GM12891 (cell line): ENCODE results near the gene AATK.
"Not testable (repeated sequence)": the region's sequence is repeated elsewhere in the genome, so short reads cannot be mapped to it uniquely, and the experiment has no call there.

Experiments used
- DNase-seq: peaks from one replicate; pipeline ENCODE4 v3.0.0; 2011; ENCODE audit warnings: low spot score; ENCODE audit not compliant: insufficient read length
- FAIRE-seq: peaks from 2 replicates; lab custom pipeline; 2011; peaks lifted over from hg19 to GRCh38; lab: Jason Lieb, UNC
- PAX5 ChIP-seq: IDR thresholded peaks from 2 replicates; pipeline ENCODE4 v1.6.1; 2011; ENCODE audit warnings: low read length, moderate library complexity, mild to moderate bottlenecking; ENCODE audit not compliant: insufficient read depth, severe bottlenecking
- POLR2A ChIP-seq: IDR thresholded peaks from 2 replicates; pipeline ENCODE4 v1.6.1; 2011; ENCODE audit warnings: low read depth, low read length, control low read depth
- POLR2AphosphoS5 ChIP-seq: IDR thresholded peaks from 2 replicates; pipeline ENCODE4 v1.6.1; 2011; ENCODE audit warnings: low read depth, low read length, control low read depth
- POU2F2 ChIP-seq: IDR thresholded peaks from 2 replicates; pipeline ENCODE4 v1.6.1; 2011; ENCODE audit warnings: low read depth, mild to moderate bottlenecking, control low read depth, low read length, moderate library complexity
- SPI1 ChIP-seq: IDR thresholded peaks from 2 replicates; pipeline ENCODE4 v1.6.1; 2011; ENCODE audit warnings: low read depth, low read length, control low read depth
- TAF1 ChIP-seq: IDR thresholded peaks from 2 replicates; pipeline ENCODE4 v1.6.1; 2011; ENCODE audit warnings: low read depth, low read length, control low read depth

Gene AATK

GRCh38 chr17:81148571-81148970 is 17.4 kb downstream of the AATK start:
- no peak for DNase-seq
- TF ChIP-seq SPI1, result no peak
- no peak for TF ChIP-seq POU2F2
- TF ChIP-seq POLR2A, result no peak
- TF ChIP-seq TAF1, result no peak
- no peak for TF ChIP-seq POLR2AphosphoS5
- no peak for TF ChIP-seq PAX5
- no peak for FAIRE-seq

DNA sequence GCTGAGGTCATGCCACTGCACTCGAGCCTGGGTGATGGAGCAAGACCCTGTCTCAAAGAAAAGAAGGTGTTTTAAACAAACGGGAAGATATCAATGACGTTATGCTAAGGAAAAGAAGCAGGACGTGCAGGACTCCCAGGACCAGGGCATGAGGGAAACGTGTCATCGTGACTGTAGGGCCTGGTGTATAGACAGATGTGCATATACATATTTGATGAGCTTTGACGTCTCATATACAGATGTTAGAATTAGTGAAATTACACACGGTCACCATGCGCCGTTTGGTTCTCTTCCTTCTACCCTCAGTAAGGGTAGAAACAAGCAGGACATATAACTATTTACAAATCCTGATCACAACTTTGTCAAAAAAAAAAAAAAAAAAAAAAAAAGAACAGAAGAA is 18.3 kb downstream of the AATK start:
- TF ChIP-seq POU2F2 (no peak), SPI1 (no peak), PAX5 (no peak)
- FAIRE-seq, result no peak
- DNase-seq, result no peak

GRCh38 chr17:81146208-81146607 is 19.8 kb downstream of the AATK start:
- not testable (repeated sequence) for FAIRE-seq, DNase-seq

- FAIRE-seq, result no peak
- DNase-seq, result no peak
- no peak for TF ChIP-seq TAF1
- TF ChIP-seq SPI1, result no peak
- no peak for TF ChIP-seq PAX5
- TF ChIP-seq POLR2A, result no peak
- no peak for TF ChIP-seq POLR2AphosphoS5
- TF ChIP-seq POU2F2, result no peak
Observed at GRCh38 chr17:81144423-81144781, 21.6 kb downstream of the AATK start.

- DNase-seq, result no peak
- FAIRE-seq, result no peak
- no peak for TF ChIP-seq TAF1
- no peak for TF ChIP-seq SPI1
- no peak for TF ChIP-seq POLR2AphosphoS5
- no peak for TF ChIP-seq POU2F2
- TF ChIP-seq POLR2A, result no peak
- TF ChIP-seq PAX5, result no peak
Observed at GRCh38 chr17:81143717-81144422, 22.2 kb downstream of the AATK start.

DNA sequence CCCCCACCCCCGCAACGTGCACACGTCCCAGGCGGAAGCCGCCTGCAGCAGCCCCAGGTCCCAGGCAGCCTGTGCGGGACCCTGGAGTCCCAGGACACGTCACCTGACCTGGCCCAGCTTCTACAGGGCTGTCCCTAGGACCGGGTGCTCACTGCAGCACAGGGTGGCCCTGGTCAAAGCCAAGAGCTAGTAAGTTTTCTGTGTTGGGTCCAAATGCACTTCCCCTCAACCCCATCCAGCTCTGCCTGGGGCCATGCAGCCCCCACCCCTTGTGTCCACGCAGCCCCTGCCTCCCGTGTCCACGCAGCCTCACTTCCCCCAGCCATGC is 22.9 kb downstream of the AATK start:
- FAIRE-seq (no peak), DNase-seq (no peak)
- TF ChIP-seq PAX5, result no peak
- TF ChIP-seq POLR2AphosphoS5, result no peak

DNA sequence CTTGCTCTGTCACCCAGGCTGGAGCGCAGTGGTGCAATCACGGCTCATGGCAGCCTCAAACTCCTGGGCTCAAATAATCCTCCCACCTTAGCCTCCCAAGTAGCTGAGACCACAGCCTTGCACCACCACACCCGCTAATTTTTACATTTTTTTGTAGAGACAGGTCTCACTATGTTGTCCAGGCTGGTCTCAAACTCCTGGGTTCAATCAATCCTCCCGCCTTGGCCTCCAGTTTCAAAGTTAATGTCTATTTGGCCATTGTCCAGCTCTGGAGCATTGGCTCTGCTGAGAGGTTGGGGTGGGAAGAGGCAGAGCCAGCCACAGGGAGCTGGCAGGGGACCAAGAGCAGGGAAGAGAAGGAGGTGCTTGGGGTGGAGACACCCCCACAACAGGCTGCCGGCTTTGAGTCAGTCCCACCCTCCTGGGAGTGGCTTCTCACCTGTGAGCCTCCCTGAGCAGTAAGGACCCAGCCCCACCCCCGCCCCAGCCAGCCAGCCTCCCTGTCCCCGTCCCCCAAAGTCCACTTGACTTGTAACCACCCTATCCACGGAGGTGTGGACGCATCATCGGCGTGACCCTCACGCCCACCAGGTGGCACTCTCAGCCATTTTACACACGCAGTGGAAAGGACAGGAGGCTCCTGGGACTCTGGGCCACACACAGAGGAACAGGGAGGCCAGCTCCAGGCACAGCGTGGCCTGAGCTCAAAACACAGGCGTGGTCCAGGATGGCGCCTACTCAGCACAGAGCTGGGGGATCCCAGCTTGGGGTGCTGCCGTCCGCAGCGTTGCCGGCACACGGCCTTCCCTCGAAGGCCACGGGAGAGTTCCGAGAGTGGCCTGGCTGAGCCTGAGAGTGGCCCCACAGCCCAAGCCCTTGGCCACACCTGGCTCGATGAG is 23.5 kb downstream of the AATK start:
- DNase-seq, result peak; percentile 79
- FAIRE-seq, result peak; percentile 90
- TF ChIP-seq POLR2AphosphoS5, result no peak
- no peak for TF ChIP-seq POU2F2
- TF ChIP-seq PAX5, result no peak
- no peak for TF ChIP-seq TAF1
- TF ChIP-seq SPI1, result no peak
- no peak for TF ChIP-seq POLR2A

DNA sequence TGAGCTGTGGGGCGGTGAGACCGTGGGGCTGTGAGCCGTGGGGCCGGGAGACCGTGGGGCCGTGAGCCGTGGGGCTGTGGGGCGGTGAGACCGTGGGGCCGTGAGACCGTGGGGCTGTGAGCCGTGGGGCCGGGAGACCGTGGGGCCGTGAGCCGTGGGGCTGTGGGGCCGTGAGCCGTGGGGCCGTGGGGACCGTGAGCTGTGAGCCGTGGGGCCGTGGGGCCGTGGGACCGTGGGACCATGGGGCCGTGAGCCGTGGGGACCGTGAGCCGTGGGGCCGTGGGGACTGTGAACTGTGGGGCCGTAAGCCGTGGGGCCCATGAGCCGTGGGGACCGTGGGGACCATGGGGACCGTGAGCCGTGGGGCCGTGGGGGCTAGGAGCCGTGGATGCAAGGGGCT is 25.3 kb downstream of the AATK start:
- TF ChIP-seq TAF1, result no peak
- no peak for TF ChIP-seq POLR2AphosphoS5
- no peak for TF ChIP-seq SPI1
- TF ChIP-seq PAX5, result no peak
- TF ChIP-seq POLR2A, result no peak
- no peak for TF ChIP-seq POU2F2
- no peak for FAIRE-seq
- no peak for DNase-seq

DNA sequence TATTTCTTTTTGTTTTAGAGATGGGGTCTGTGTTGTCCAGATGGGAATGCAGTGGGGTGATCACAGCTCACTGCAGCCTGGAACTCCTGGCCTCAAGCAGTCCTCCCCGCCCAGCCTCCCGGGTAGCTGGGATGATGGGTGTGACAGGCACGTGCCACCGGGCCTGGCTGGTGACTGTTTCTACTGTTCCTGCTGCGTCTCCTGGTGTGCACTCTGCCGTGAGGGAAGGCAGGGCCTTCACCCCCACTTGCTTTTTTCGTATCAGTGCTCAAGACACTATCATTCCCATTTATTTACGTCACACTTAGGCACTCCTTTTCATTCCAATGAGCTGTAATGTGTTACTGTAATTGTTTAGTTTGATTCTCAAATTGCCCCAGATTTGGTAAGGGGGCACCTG is 26.0 kb downstream of the AATK start:
- TF ChIP-seq TAF1, result no peak
- no peak for TF ChIP-seq SPI1
- no peak for TF ChIP-seq POU2F2
- no peak for TF ChIP-seq POLR2A
- TF ChIP-seq POLR2AphosphoS5, result no peak
- TF ChIP-seq PAX5, result no peak
- FAIRE-seq (no peak), DNase-seq (no peak)

- FAIRE-seq (no peak), DNase-seq (no peak)
- TF ChIP-seq TAF1, result no peak
- no peak for TF ChIP-seq POLR2AphosphoS5
Observed at GRCh38 chr17:81139428-81139827, 26.6 kb downstream of the AATK start.
